Kidney (tissue), 14 donors: ENCODE data around the gene WWOX. TPM values are rescaled to one million over a fixed set of nuclear protein-coding genes. Genes with fewer than 3 reads are reported as not detected.

Experiments used
- DNase-seq, 5 donors: peaks; one replicate each; pipeline ENCODE4 v3.0.0-alpha.2; 2013 to 2020
- FAIRE-seq: peaks from 2 replicates; lab custom pipeline; 2012; peaks lifted over from hg19 to GRCh38; lab: Jason Lieb, UNC
- H3K27ac ChIP-seq, 2 donors: one replicate each; pipeline ENCODE4 v1.7.0; 2013; ENCODE audit warnings: low read depth in 2 of 2, low read length in 2 of 2, inconsistent platforms in 1 of 2
- H3K27me3 ChIP-seq: one replicate; pipeline ENCODE4 v1.7.1; 2013; ENCODE audit warnings: low read length, inconsistent platforms; ENCODE audit not compliant: control insufficient read depth, insufficient read depth
- H3K36me3 ChIP-seq, 3 donors: one replicate each; pipeline versions ENCODE4 v1.7.0 to v1.7.1; 2013; ENCODE audit warnings: low read length in 3 of 3, control low read depth in 1 of 3, inconsistent platforms in 1 of 3; ENCODE audit not compliant: insufficient read depth in 3 of 3, control insufficient read depth in 2 of 3
- H3K4me1 ChIP-seq, 3 donors: one replicate each; pipeline versions ENCODE4 v1.7.0 to v1.7.1; 2013; ENCODE audit warnings: low read length in 3 of 3, inconsistent platforms in 1 of 3, low read depth in 1 of 3; ENCODE audit not compliant: control insufficient read depth in 2 of 3, insufficient read depth in 2 of 3
- H3K4me3 ChIP-seq, 3 donors: one replicate each; pipeline versions ENCODE4 v1.7.0 to v1.8.1; 2013; ENCODE audit warnings: low read length in 3 of 3, control low read depth in 1 of 3, inconsistent platforms in 1 of 3
- H3K9ac ChIP-seq, 3 donors: one replicate each; pipeline versions ENCODE4 v1.7.0 to v1.7.1; 2013; ENCODE audit warnings: low read length in 3 of 3, control low read depth in 1 of 3, inconsistent platforms in 1 of 3
- H3K9me3 ChIP-seq, 3 donors: one replicate each; pipeline versions ENCODE4 v1.7.0 to v1.7.1; 2013; ENCODE audit warnings: low read length in 3 of 3, control low read depth in 1 of 3, inconsistent platforms in 1 of 3; ENCODE audit not compliant: control insufficient read depth in 2 of 3, insufficient read depth in 1 of 3
- CTCF ChIP-seq: IDR thresholded peaks from 3 replicates; pipeline ENCODE4 v1.5.1; 2012; ENCODE audit warnings: mild to moderate bottlenecking, moderate library complexity, borderline replicate concordance; ENCODE audit not compliant: insufficient read depth; ENCODE audit errors: extremely low read depth
- intact Hi-C: fragments of 100-400 bp; cut with DNase I; formaldehyde crosslinking; loops from one replicate; pipeline ENCODE4 v1.11.1; 2022
- polyA plus RNA-seq: library from polyadenylated mRNA; stranded (reverse); fragments of 350-450 nt; fragmentation: Illumina TruSeq; extraction: RNeasy Lipid Tissue Mini Kit (QIAGEN cat#74804); gene quantifications from one replicate; pipeline ENCODE4 v1.2.3, GENCODE V29; 2014; ENCODE audit warnings: low read depth, low replicate concordance; ENCODE audit not compliant: insufficient read depth
- total RNA-seq: library from RNA; stranded (reverse); fragmentation: NEBNext Ultra II Directional; extraction: Animal tissue kit (Norgen Biotek cat#: 25700); gene quantifications from one replicate; pipeline ENCODE4 v1.2.1, GENCODE V29; 2021
- donor health status: control.
- donor health status: control.
- donor health status: control.
- donor health status: control.
- donor health status: control.
- donor health status: DM: yes; HTN: yes; CAD: no.
- donor health status: Normal renal cell carcinoma (clear cell type).

WWOX gene
- total and polyA plus RNA-seq, 2 donors from 2014 or later = 22.5 to 30.3 TPM

- Histone ChIP-seq H3K36me3 (no peaks in the 10 kb centered on the region), H3K9ac (no peak overlapping the region), H3K27me3 (no peaks in the 10 kb centered on the region), H3K9me3 (no peaks in the 10 kb centered on the region), H3K4me3 (no peak overlapping the region), H3K4me1 (no peaks in the 10 kb centered on the region), H3K27ac (no peak overlapping the region)
- intact Hi-C loops = no loop called here
- DNase-seq = no peak
- no peak for TF ChIP-seq CTCF
- FAIRE-seq = no peak
These were observed 980.4 kb downstream of the WWOX start for GRCh38 chr16:79079656-79080420.

- H3K9me3 ChIP-seq = no peaks in the 10 kb centered on the region
- DNase-seq (peak in 1 of 5 donors; percentile 42), FAIRE-seq (no peak)
- intact Hi-C loops = no loop called here
- H3K4me3 ChIP-seq = no peak overlapping the region
- no peak overlapping the region for H3K9ac ChIP-seq
- H3K27me3 ChIP-seq = no peaks in the 10 kb centered on the region
- H3K36me3 ChIP-seq = no peaks in the 10 kb centered on the region
- TF ChIP-seq CTCF = no peak
- H3K27ac ChIP-seq = no peak overlapping the region
- no peaks in the 10 kb centered on the region for H3K4me1 ChIP-seq
These were observed 982.0 kb downstream of the WWOX start for GRCh38 chr16:79081297-79082066.

- Histone ChIP-seq H3K36me3 (no peaks in the 10 kb centered on the region), H3K27ac (no peak overlapping the region), H3K4me1 (no peaks in the 10 kb centered on the region), H3K9me3 (no peaks in the 10 kb centered on the region), H3K4me3 (no peak overlapping the region), H3K9ac (no peak overlapping the region), H3K27me3 (no peaks in the 10 kb centered on the region)
- FAIRE-seq = no peak
- no peak for TF ChIP-seq CTCF
- no peak for DNase-seq
- intact Hi-C loops = no loop called here
These were observed 983.5 kb downstream of the WWOX start for GRCh38 chr16:79082970-79083369.
